ENCODE measurements around the gene MAST4.

Gene MAST4

DNA sequence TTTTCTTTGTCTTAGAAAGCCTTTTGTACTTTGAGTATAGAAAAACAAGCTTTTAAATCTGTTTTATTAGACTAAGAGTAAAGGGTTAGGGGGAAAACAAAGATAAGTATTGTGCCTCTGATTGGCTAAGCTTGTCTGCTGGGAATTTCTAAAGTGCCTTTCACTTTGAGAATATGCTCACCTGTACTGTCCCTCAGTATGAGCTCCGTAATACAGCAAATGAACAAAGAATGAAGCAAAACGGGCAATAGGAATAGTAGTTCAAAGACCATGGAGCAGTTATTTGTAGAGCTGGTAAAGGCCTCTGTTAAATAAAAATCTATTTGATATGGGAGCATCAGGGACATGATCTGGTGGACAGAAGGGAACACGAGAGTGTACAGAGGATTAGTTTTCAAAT, 277.8 kb downstream of the MAST4 start:
- no peak overlapping the region for H3K27ac ChIP-seq (replicated peaks)
- TF ChIP-seq, protein P1, sequence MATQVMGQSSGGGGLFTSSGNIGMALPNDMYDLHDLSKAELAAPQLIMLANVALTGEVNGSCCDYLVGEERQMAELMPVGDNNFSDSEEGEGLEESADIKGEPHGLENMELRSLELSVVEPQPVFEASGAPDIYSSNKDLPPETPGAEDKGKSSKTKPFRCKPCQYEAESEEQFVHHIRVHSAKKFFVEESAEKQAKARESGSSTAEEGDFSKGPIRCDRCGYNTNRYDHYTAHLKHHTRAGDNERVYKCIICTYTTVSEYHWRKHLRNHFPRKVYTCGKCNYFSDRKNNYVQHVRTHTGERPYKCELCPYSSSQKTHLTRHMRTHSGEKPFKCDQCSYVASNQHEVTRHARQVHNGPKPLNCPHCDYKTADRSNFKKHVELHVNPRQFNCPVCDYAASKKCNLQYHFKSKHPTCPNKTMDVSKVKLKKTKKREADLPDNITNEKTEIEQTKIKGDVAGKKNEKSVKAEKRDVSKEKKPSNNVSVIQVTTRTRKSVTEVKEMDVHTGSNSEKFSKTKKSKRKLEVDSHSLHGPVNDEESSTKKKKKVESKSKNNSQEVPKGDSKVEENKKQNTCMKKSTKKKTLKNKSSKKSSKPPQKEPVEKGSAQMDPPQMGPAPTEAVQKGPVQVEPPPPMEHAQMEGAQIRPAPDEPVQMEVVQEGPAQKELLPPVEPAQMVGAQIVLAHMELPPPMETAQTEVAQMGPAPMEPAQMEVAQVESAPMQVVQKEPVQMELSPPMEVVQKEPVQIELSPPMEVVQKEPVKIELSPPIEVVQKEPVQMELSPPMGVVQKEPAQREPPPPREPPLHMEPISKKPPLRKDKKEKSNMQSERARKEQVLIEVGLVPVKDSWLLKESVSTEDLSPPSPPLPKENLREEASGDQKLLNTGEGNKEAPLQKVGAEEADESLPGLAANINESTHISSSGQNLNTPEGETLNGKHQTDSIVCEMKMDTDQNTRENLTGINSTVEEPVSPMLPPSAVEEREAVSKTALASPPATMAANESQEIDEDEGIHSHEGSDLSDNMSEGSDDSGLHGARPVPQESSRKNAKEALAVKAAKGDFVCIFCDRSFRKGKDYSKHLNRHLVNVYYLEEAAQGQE (IDR thresholded peaks at IDR 0.05; ENCODE audit: insufficient replicate concordance, low read depth): no peak
- TF ChIP-seq GABPA (IDR thresholded peaks at IDR 0.05; ENCODE audit: low read depth) (no peak), POLR2AphosphoS5 (IDR thresholded peaks at IDR 0.05; ENCODE audit: low read depth) (no peak), SPI1 (IDR thresholded peaks at IDR 0.05; ENCODE audit: borderline replicate concordance, low read depth) (no peak)
- TF ChIP-seq, protein P2, sequence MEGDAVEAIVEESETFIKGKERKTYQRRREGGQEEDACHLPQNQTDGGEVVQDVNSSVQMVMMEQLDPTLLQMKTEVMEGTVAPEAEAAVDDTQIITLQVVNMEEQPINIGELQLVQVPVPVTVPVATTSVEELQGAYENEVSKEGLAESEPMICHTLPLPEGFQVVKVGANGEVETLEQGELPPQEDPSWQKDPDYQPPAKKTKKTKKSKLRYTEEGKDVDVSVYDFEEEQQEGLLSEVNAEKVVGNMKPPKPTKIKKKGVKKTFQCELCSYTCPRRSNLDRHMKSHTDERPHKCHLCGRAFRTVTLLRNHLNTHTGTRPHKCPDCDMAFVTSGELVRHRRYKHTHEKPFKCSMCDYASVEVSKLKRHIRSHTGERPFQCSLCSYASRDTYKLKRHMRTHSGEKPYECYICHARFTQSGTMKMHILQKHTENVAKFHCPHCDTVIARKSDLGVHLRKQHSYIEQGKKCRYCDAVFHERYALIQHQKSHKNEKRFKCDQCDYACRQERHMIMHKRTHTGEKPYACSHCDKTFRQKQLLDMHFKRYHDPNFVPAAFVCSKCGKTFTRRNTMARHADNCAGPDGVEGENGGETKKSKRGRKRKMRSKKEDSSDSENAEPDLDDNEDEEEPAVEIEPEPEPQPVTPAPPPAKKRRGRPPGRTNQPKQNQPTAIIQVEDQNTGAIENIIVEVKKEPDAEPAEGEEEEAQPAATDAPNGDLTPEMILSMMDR (IDR thresholded peaks at IDR 0.05; ENCODE audit: insufficient read depth, low read length): no peak
- no peak for DNase-seq (ENCODE audit: low read depth in 1 of 2, low spot score in 1 of 2)
- no peaks in the 10 kb centered on the region for H3K27me3 ChIP-seq (ENCODE audit: insufficient read depth, poor library complexity, severe bottlenecking)
- no peak overlapping the region for H3K4me3 ChIP-seq (replicated peaks; ENCODE audit: insufficient read depth, low read length)

DNA sequence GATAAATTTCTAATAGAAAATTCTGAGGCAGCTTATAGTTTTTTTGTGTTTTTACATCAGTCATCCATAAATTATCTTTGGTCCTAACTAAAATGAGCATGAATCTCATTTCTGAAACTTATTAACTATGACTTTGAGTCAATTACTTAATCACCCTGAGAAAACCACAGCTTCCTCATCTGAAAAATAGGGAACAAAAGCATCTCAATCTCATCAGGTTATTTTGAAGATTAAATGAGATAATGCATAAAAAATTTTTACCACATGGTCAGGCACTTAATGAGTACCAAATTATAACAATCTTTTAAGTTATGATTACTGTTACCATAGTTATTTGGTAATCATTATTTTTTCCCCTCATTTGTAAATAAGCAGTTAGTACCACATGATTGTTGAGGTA, 279.1 kb downstream of the MAST4 start:
- TF ChIP-seq, protein P2 (IDR thresholded peaks at IDR 0.05; ENCODE audit: insufficient read depth, low read length): no peak
- TF ChIP-seq GABPA (IDR thresholded peaks at IDR 0.05; ENCODE audit: low read depth) (no peak), SPI1 (IDR thresholded peaks at IDR 0.05; ENCODE audit: borderline replicate concordance, low read depth) (no peak), POLR2AphosphoS5 (IDR thresholded peaks at IDR 0.05; ENCODE audit: low read depth) (no peak)
- TF ChIP-seq, protein P1 (IDR thresholded peaks at IDR 0.05; ENCODE audit: insufficient replicate concordance, low read depth): no peak
- H3K27me3 ChIP-seq (ENCODE audit: insufficient read depth, poor library complexity, severe bottlenecking): no peaks in the 10 kb centered on the region
- no peak overlapping the region for H3K4me3 ChIP-seq (replicated peaks; ENCODE audit: insufficient read depth, low read length)
- H3K27ac ChIP-seq (replicated peaks): no peak overlapping the region
- DNase-seq (ENCODE audit: low read depth in 1 of 2, low spot score in 1 of 2): peak in 1 of 2 experiments; percentile 3

DNA sequence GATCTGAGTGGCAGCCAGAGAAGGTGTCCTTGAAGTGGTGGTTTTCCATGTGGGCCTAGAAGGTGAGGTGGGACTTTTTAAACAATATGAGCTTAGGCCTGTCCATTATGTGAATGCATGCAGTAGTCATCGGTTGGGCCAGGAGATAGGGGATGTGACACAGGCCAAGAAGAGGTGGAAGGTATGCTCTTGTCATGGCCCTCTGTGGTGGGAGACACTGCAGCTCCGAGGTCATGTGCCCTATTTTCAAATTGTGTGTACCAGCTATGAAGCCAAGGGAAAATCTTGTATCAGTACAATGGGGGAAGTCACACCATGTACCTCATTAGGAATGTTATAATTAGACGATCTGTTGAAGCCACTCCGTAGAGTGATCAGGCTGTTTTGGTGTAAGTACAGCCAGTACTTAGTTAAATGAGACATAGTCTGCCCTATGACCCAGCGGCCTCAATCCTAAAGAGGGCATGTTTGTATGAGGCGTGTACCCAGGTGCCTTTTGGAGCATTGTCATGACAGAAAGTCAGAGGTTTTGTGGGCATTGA, 280.1 kb downstream of the MAST4 start:
- DNase-seq (ENCODE audit: low read depth in 1 of 2, low spot score in 1 of 2): no peak
- no peak for TF ChIP-seq SPI1 (IDR thresholded peaks at IDR 0.05; ENCODE audit: borderline replicate concordance, low read depth)
- TF ChIP-seq GABPA (IDR thresholded peaks at IDR 0.05; ENCODE audit: low read depth): no peak
- no peak for TF ChIP-seq POLR2AphosphoS5 (IDR thresholded peaks at IDR 0.05; ENCODE audit: low read depth)
- TF ChIP-seq, protein P1 (IDR thresholded peaks at IDR 0.05; ENCODE audit: insufficient replicate concordance, low read depth): no peak
- TF ChIP-seq, protein P2 (IDR thresholded peaks at IDR 0.05; ENCODE audit: insufficient read depth, low read length): no peak
- no peaks in the 10 kb centered on the region for H3K27me3 ChIP-seq (ENCODE audit: insufficient read depth, poor library complexity, severe bottlenecking)
- no peak overlapping the region for H3K4me3 ChIP-seq (replicated peaks; ENCODE audit: insufficient read depth, low read length)
- H3K27ac ChIP-seq (replicated peaks): no peak overlapping the region
